IPS-NIHi7 (cell line): Measurements from ENCODE around the gene SV2B.

ENCODE experiments used
- DNase-seq: peaks from one replicate; pipeline ENCODE4 v3.0.0; 2012; ENCODE audit warnings: mixed read lengths; ENCODE audit errors: extremely low spot score

The SV2B gene

GRCh38 chr15:91192285-91192684, 92.2 kb downstream of the SV2B start:
- no peak for DNase-seq

- DNase-seq, result no peak
Observed at GRCh38 chr15:91192690-91193377, 92.8 kb downstream of the SV2B start.

GRCh38 chr15:91193378-91193720, 93.3 kb downstream of the SV2B start:
- DNase-seq, result no peak

GRCh38 chr15:91196127-91196526, 96.1 kb downstream of the SV2B start:
- no peak for DNase-seq

- no peak for DNase-seq
Observed at GRCh38 chr15:91196768-91197167, 96.7 kb downstream of the SV2B start.

GRCh38 chr15:91199511-91199910, 99.5 kb downstream of the SV2B start:
- no peak for DNase-seq

- DNase-seq, result no peak
Observed at GRCh38 chr15:91200101-91200754, 100.2 kb downstream of the SV2B start.

GRCh38 chr15:91202510-91203102, 102.5 kb downstream of the SV2B start:
- DNase-seq, result no peak

GRCh38 chr15:91203619-91204203, 103.7 kb downstream of the SV2B start:
- no peak for DNase-seq

- DNase-seq, result no peak
Observed at GRCh38 chr15:91208371-91208770, 108.3 kb downstream of the SV2B start.

- no peak for DNase-seq
Observed at GRCh38 chr15:91209318-91209717, 109.3 kb downstream of the SV2B start.

GRCh38 chr15:91209726-91210125, 109.7 kb downstream of the SV2B start:
- no peak for DNase-seq

GRCh38 chr15:91214675-91215590, 114.9 kb downstream of the SV2B start:
- peak; percentile 22 for DNase-seq

GRCh38 chr15:91216000-91216399, 115.9 kb downstream of the SV2B start:
- DNase-seq, result no peak

- no peak for DNase-seq
Observed at GRCh38 chr15:91219206-91219605, 119.1 kb downstream of the SV2B start.

GRCh38 chr15:91222052-91222451, 122.0 kb downstream of the SV2B start:
- DNase-seq, result no peak

- DNase-seq, result no peak
Observed at GRCh38 chr15:91223863-91224262, 123.8 kb downstream of the SV2B start.

GRCh38 chr15:91224755-91225380, 124.8 kb downstream of the SV2B start:
- peak; percentile 85 for DNase-seq

GRCh38 chr15:91225741-91226140, 125.7 kb downstream of the SV2B start:
- no peak for DNase-seq

GRCh38 chr15:91227117-91227516, 127.1 kb downstream of the SV2B start:
- DNase-seq, result no peak

GRCh38 chr15:91227766-91228165, 127.7 kb downstream of the SV2B start:
- DNase-seq, result no peak
